Fibroblast of lung (primary cell): Measurements from ENCODE around the gene PCDH15.

ENCODE experiments used
- EZH2 ChIP-seq: IDR thresholded peaks from 2 replicates; pipeline ENCODE4 v1.5.1; 2012; ENCODE audit warnings: low read length, control low read depth, mild to moderate bottlenecking; ENCODE audit errors: missing control alignments
- TF ChIP-seq, protein P1 (sequence below), 2 donors: IDR thresholded peaks in 1 of 2; conservative IDR thresholded peaks in 1 of 2; 1 replicate in 1 of 2; 2 replicates in 1 of 2; pipeline ENCODE4 v1.5.1; 2011 to 2012; ENCODE audit warnings: low read length in 2 of 2, control low read depth in 1 of 2, inconsistent platforms in 1 of 2, low read depth in 1 of 2, mild to moderate bottlenecking in 1 of 2

- TF ChIP-seq, protein P1, sequence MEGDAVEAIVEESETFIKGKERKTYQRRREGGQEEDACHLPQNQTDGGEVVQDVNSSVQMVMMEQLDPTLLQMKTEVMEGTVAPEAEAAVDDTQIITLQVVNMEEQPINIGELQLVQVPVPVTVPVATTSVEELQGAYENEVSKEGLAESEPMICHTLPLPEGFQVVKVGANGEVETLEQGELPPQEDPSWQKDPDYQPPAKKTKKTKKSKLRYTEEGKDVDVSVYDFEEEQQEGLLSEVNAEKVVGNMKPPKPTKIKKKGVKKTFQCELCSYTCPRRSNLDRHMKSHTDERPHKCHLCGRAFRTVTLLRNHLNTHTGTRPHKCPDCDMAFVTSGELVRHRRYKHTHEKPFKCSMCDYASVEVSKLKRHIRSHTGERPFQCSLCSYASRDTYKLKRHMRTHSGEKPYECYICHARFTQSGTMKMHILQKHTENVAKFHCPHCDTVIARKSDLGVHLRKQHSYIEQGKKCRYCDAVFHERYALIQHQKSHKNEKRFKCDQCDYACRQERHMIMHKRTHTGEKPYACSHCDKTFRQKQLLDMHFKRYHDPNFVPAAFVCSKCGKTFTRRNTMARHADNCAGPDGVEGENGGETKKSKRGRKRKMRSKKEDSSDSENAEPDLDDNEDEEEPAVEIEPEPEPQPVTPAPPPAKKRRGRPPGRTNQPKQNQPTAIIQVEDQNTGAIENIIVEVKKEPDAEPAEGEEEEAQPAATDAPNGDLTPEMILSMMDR (conservative IDR thresholded peaks at IDR 0.05 in 1 of 2, IDR thresholded peaks at IDR 0.05 in 1 of 2; ENCODE audit: low read depth in 1 of 2, low read length in 2 of 2), result no peak
- TF ChIP-seq EZH2, result no peak
These were observed 791.4 kb downstream of the PCDH15 start for GRCh38 chr10:54009672-54010071.
